ENCODE results near the gene GJA5. TPM values are rescaled to one million over a fixed set of nuclear protein-coding genes. Genes with fewer than 3 reads are reported as not detected.

GJA5 gene
- total RNA-seq, 1 experiment from 2014 or later = not detected

Other genes with a start within 250 kb of the GJA5 start
- 4.2 and 4.8 TPM in 2 replicates for gene BCL9, start 219.1 kb downstream of the GJA5 start, total RNA-seq (2014; rRNA removed; shearing (Covaris generic); ENCODE audit: low replicate concordance)
- gene ACP6, start 90.1 kb downstream of the GJA5 start, total RNA-seq (2014; rRNA removed; shearing (Covaris generic); ENCODE audit: low replicate concordance) = 14.9 and 31.2 TPM in 2 replicates
- not detected in 2 replicates for gene GJA8, start 142.2 kb upstream of the GJA5 start, total RNA-seq (2014; rRNA removed; shearing (Covaris generic); ENCODE audit: low replicate concordance)
- gene GPR89B, start 167.8 kb upstream of the GJA5 start, total RNA-seq (2014; rRNA removed; shearing (Covaris generic); ENCODE audit: low replicate concordance) = 2.3 and 6.1 TPM in 2 replicates

Data from Caki2 (cell line).